Activated CD8-positive, alpha-beta T cell treated with anti-CD3 and anti-CD28 coated beads for 36 hours (primary cell): Measurements from ENCODE around the gene NOTCH2. TPM values are rescaled to one million over a fixed set of nuclear protein-coding genes. Genes with fewer than 3 reads are reported as not detected.
A peak's percentile ranks its signal among the peaks of the same experiment; 100 is the strongest.

ENCODE experiments used
- ATAC-seq: fragments of 200-7000 bp; cut with Tn5 transposase; one replicate; pipeline ENCODE4 v1.10.0; 2021; ENCODE audit warnings: mild to moderate bottlenecking, moderate library complexity
- CTCF ChIA-PET: fragments of 350-600 bp; sonication (Branson Sonifier 250); formaldehyde crosslinking; loops from one replicate; lab custom pipeline; 2021; ENCODE audit warnings: antibody characterized with exemption; lab: Charles Lee
- POLR2A ChIA-PET: fragments of 350-600 bp; sonication (Branson Sonifier 250); formaldehyde crosslinking; loops from one replicate; lab custom pipeline; 2021; ENCODE audit warnings: antibody characterized with exemption; lab: Charles Lee
- DNase-seq: peaks from one replicate; pipeline ENCODE4 v3.0.0-alpha.2; 2020
- H3K27ac Mint-ChIP-seq: one replicate; pipeline ENCODE4 v1.8.0; 2021; ENCODE audit warnings: mild to moderate bottlenecking, mixed read lengths
- H3K27me3 Mint-ChIP-seq: one replicate; pipeline ENCODE4 v1.8.0; 2021; ENCODE audit warnings: mixed read lengths
- H3K36me3 Mint-ChIP-seq: one replicate; pipeline ENCODE4 v1.8.0; 2021; ENCODE audit warnings: low read depth, mixed read lengths
- H3K4me1 Mint-ChIP-seq: one replicate; pipeline ENCODE4 v1.8.0; 2021; ENCODE audit warnings: low read depth, mixed read lengths
- H3K4me3 Mint-ChIP-seq: one replicate; pipeline ENCODE4 v1.8.0; 2021; ENCODE audit warnings: mild to moderate bottlenecking, moderate library complexity, mixed read lengths
- H3K9me3 Mint-ChIP-seq: one replicate; pipeline ENCODE4 v1.8.0; 2021; ENCODE audit warnings: mixed read lengths
- CTCF ChIP-seq: fragments of 200-600 bp; IDR thresholded peaks from one replicate; pipeline ENCODE4 v1.8.0; 2022; ENCODE audit warnings: antibody characterized with exemption, mild to moderate bottlenecking
- intact Hi-C: fragments of 100-400 bp; cut with micrococcal nuclease; formaldehyde crosslinking; loops from one replicate; pipeline ENCODE4 v1.10.0; 2022
- total RNA-seq, 2 experiments: library from RNA; stranded (reverse); gene quantifications; one replicate each; pipeline ENCODE4 v1.2.3, GENCODE V29; 2021

Gene NOTCH2
- total RNA-seq, 2 experiments from 2014 or later: 37.6 to 41.3 TPM

DNA sequence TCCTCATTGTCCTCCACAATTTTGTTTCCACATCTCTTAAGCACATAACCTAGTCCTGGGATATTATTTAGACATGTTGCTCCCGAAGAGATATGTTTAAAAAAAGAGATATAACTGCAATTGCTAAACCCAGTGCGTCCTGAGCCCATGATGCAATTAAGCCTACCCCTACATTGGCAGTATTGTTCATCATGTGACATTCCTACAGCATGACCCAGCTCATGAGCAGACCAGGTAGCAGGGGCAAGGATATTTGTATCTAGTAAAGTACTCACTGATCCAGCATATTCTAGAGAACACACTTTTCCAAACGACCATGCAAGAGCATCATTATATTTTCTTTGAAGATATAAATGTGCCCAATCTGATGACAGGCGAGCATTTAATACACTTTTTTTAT lies 174.4 kb downstream of the NOTCH2 start:
- Mint-ChIP-seq H3K27me3 (peaks cover 21% of the 10 kb centered on the region), H3K4me3 (no peak overlapping the region), H3K9me3 (no peaks in the 10 kb centered on the region), H3K36me3 (no peaks in the 10 kb centered on the region), H3K27ac (no peak overlapping the region), H3K4me1 (peaks cover 12% of the 10 kb centered on the region)
- ChIA-PET POLR2A (no interaction called here), CTCF (interaction anchor here (1.0 to 3.5 kb wide), 3 partner anchors 8 to 25 kb away, joined by 3 to 19 read pairs (median 3); no protein-coding TSS in a partner anchor)
- no peak for TF ChIP-seq CTCF
- intact Hi-C loops: no loop called here
- no peak for ATAC-seq
- DNase-seq: no peak

DNA sequence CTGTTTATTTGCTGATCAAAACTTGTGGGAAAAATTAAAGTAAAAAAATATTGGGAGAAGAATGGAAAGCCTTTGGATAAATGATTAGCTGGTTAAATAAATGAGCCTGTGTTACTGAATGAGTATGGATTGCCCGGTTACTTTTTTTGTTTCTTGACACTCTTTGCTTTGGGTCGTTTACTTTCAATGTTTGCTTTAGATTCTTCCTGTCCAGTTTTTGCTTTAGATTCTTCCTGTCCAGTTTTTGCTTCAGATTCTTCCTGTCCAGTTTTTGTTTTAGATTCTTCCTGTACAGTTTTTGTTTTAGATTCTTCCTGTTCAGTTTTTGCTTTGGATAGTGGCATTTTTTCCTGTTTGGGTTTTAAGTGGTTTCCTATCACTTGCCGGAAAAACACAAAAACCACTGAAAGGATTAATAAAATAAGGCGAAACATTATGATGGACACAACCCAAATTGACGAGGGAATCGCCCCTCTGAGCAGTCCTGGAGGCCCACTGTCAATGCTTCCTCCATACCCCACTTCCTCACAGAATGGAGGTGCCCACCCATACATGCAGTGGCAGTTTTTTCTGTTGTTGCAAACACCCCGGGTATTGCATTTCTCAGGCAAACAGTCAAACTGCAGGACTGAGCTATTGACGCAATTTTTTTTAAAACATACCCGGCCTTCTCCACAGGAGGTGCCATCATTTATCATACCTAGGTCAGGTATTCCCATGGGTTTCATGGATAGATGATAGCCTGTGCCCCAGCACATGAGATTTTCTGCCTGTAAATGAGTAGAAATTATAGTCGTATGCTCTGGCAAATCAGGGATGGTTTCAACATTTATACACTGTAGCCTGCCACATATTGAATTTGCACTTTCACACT lies 175.4 kb downstream of the NOTCH2 start:
- POLR2A ChIA-PET: no interaction called here
- H3K9me3 Mint-ChIP-seq: no peaks in the 10 kb centered on the region
- H3K4me3 Mint-ChIP-seq: no peak overlapping the region
- H3K36me3 Mint-ChIP-seq: no peaks in the 10 kb centered on the region
- ATAC-seq (no peak), DNase-seq (no peak)
- peaks cover 22% of the 10 kb centered on the region for H3K27me3 Mint-ChIP-seq
- no peak overlapping the region for H3K27ac Mint-ChIP-seq
- TF ChIP-seq CTCF: no peak
- H3K4me1 Mint-ChIP-seq: peaks cover 12% of the 10 kb centered on the region
- intact Hi-C loops: no loop called here
- CTCF ChIA-PET: no interaction called here

GRCh38 chr1:119893238-119893791 lies 176.1 kb downstream of the NOTCH2 start:
- Mint-ChIP-seq H3K36me3 (peaks cover 4% of the 10 kb centered on the region), H3K27me3 (peaks cover 24% of the 10 kb centered on the region), H3K4me1 (peaks cover 12% of the 10 kb centered on the region), H3K27ac (no peak overlapping the region), H3K4me3 (no peak overlapping the region), H3K9me3 (peaks cover 5% of the 10 kb centered on the region)
- POLR2A ChIA-PET: no interaction called here
- ATAC-seq (peak; percentile 79), DNase-seq (peak; percentile 31)
- intact Hi-C loops: no loop called here
- TF ChIP-seq CTCF: no peak
- CTCF ChIA-PET: no interaction called here

- Mint-ChIP-seq H3K27me3 (peaks cover 24% of the 10 kb centered on the region), H3K4me1 (peaks cover 12% of the 10 kb centered on the region), H3K27ac (no peak overlapping the region), H3K9me3 (peaks cover 7% of the 10 kb centered on the region), H3K4me3 (no peak overlapping the region), H3K36me3 (peaks cover 5% of the 10 kb centered on the region)
- no peak for DNase-seq
- TF ChIP-seq CTCF: no peak
- ATAC-seq: peak; percentile 17
- POLR2A ChIA-PET: no interaction called here
- CTCF ChIA-PET: no interaction called here
- intact Hi-C loops: no loop called here
Observed at GRCh38 chr1:119891386-119891785, 178.1 kb downstream of the NOTCH2 start.

GRCh38 chr1:119888476-119888875 lies 181.0 kb downstream of the NOTCH2 start:
- H3K36me3 Mint-ChIP-seq: peaks cover 5% of the 10 kb centered on the region
- ATAC-seq: no peak
- intact Hi-C loops: no loop called here
- H3K9me3 Mint-ChIP-seq: peaks cover 7% of the 10 kb centered on the region
- TF ChIP-seq CTCF: no peak
- ChIA-PET POLR2A (no interaction called here), CTCF (interaction anchor here (3.0 kb wide), 1 partner anchor 8 kb away, joined by 19 read pairs; the partner anchor contains the start of gene ADAM30)
- DNase-seq: no peak
- H3K27me3 Mint-ChIP-seq: peaks cover 23% of the 10 kb centered on the region
- peaks cover 6% of the 10 kb centered on the region for H3K4me1 Mint-ChIP-seq
- no peak overlapping the region for H3K27ac Mint-ChIP-seq
- H3K4me3 Mint-ChIP-seq: no peak overlapping the region
